Measurements from ENCODE around the gene CD4.
A peak's percentile ranks its signal among the peaks of the same experiment; 100 is the strongest.

Gene CD4

DNA sequence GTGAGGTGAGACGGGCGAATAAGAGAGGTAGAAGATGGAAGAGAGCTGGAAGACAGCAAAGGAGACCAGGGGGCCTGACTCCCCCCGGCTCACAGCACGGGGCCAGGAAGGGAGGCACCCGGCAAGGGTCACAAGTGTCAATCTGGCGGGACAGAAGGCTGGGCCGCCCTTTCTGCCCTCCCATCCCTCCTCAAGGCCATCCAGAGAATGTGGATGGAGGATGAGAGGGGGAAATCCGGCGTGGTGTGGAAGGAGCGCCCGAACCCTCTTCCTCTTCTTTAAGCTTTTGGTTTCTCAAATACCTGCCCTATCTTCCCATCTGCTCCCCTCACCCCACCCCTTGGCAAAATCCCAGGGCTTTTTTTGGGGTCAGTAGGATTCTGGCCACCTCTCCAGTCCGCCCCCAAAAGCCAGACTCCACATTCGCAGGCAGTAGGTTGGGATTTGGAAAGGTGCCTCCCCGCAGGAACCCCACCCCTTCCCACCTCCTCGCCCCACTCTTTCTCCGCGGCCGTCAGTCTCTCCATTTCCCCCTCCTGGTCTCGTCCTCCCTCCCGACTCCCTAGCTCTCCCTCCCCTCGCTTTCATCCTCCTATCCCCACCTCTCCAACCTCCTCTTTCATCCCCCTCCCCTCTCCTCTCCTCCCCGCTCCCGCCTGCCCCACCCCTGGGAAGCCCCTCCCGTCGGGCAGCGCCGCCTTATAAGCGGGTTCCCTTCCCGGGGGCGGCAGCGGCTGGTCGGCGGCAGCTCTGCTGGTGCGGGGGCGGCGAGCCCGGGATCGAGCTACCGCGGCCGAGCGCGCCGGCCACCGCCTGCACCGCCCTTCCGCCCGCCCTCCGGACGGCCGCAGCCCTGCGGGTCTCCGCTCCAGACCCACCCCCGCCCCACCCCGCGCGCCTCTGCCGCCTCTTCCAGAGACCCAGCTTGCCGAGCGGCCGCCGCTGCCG is 23.4 kb upstream of the CD4 start, which contains the start of gene PTMS:
TSS of gene PTMS (plus strand) at position 730 of the 948 bp plus-strand sequence. CDS start 343 bp downstream, outside the sequence.
- peak within 1 kb of the TSS; percentile 96 for H3K4me3 ChIP-seq (ENCODE audit: low read length)
- 1% methylated on average over 61 of the region's 63 CpGs for WGBS
- H3K27ac ChIP-seq (ENCODE audit: low read depth, low read length), result peak within 1 kb of the TSS; percentile 75
- peaks cover 16% of the 10 kb centered on the region for H3K36me3 ChIP-seq (ENCODE audit: insufficient read depth, low read length)
- H3K9ac ChIP-seq (ENCODE audit: low read depth, low read length), result peak within 1 kb of the TSS; percentile 77
- no peaks in the 10 kb centered on the region for H3K9me3 ChIP-seq (ENCODE audit: insufficient read depth, low read depth, low read length)
- H3K4me1 ChIP-seq (ENCODE audit: insufficient read depth, low read length), result peaks cover 35% of the 10 kb centered on the region
- no peaks in the 10 kb centered on the region for H3K27me3 ChIP-seq (ENCODE audit: insufficient read depth, low read length)

DNA sequence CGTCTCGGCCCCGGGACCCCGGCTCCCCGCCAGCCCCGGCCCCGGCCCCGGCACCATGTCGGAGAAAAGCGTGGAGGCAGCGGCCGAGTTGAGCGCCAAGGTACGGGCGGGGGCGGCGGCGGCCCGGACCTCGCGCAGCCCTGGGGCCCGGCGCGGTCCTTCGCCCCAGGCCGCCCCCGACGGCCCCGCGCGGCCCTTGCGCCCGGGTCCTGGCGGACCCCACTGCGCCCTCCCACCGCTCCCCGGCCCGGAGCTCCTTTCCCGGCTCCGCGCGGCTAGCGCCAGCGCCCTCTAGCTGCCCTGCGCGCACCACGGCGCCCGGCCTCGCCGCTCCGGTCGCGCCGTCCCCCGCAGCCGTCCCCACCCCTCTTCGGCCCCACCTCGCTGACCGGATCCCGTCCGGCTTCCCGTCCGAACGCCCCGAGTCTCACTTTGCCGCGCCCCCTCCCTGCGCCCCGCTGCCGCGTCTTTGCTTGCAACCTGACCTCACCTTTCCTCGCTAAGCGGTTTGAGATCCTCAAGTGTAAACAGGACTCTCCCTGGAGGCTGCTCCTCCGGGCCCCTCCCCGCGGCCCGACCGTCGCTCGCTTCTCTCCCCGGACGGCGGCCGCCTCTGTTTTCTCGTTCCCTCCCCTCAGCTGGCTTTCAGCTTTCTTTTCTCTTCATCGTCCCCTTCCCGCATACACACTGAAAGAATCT is 22.5 kb upstream of the CD4 start:
- Histone ChIP-seq H3K27ac (ENCODE audit: low read depth, low read length) (peak overlapping the region; percentile 75), H3K36me3 (ENCODE audit: insufficient read depth, low read length) (peaks cover 24% of the 10 kb centered on the region), H3K9ac (ENCODE audit: low read depth, low read length) (peak overlapping the region; percentile 77), H3K27me3 (ENCODE audit: insufficient read depth, low read length) (peaks cover 2% of the 10 kb centered on the region; the same call in 1 of the 2 replicates), H3K4me1 (ENCODE audit: insufficient read depth, low read length) (peaks cover 35% of the 10 kb centered on the region), H3K9me3 (ENCODE audit: insufficient read depth, low read depth, low read length) (no peaks in the 10 kb centered on the region), H3K4me3 (ENCODE audit: low read length) (peak overlapping the region; percentile 96)
- under 1% methylated on average over 88 of the region's 88 CpGs for WGBS

DNA sequence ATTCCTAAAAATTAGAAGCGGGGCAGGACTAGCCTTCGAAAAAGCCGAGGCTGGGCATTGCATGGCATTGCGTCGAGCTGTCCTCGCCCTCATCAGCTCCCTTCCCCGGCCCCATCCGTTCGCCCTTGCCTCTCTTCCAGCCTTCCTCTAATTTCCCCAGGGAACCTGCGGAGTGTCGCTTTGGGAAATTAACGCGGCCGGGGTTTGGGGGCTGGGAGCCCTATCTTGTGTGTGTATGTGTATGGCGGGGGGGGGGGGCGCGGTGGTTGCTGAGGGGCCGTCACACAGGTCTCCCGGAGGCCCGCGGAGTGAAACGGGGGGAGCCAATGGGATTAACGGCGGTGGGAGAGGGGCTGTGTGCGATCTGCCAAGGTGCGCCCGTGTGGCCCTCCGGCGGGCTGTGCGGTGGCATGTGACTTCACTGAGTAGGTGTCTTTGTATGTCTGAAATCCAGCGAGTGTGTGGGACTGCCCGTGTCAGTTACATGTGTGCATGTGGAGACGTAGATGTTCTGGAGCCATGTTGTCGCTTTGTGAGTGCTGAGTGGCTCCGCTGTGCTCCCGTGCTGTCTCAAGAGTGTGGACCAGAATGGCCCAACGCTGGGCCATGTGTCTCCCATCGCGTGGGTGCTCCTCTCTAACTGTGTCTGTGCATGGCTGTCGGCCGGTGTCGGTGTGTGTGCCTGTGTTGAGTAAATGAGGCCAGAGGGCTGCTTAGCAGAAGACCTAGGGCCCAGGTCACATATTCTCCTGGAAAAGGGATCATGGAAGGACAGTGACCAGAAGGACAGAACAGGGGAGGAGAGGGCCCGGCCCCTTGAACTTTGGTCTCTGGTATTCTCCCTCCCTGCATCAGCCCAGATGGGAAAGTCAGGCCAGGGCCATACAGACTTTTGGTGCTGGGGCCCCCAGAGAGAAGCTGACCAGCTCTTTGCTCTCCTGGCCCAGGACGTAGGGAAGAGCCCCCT is 21.7 kb upstream of the CD4 start:
- Histone ChIP-seq H3K9ac (ENCODE audit: low read depth, low read length) (peak overlapping the region; percentile 77), H3K9me3 (ENCODE audit: insufficient read depth, low read depth, low read length) (no peaks in the 10 kb centered on the region), H3K4me3 (ENCODE audit: low read length) (peak overlapping the region; percentile 96), H3K4me1 (ENCODE audit: insufficient read depth, low read length) (peaks cover 35% of the 10 kb centered on the region), H3K27ac (ENCODE audit: low read depth, low read length) (peak overlapping the region; percentile 75), H3K36me3 (ENCODE audit: insufficient read depth, low read length) (peaks cover 24% of the 10 kb centered on the region), H3K27me3 (ENCODE audit: insufficient read depth, low read length) (peaks cover 6% of the 10 kb centered on the region)
- 1% methylated on average over 41 of the region's 44 CpGs for WGBS

DNA sequence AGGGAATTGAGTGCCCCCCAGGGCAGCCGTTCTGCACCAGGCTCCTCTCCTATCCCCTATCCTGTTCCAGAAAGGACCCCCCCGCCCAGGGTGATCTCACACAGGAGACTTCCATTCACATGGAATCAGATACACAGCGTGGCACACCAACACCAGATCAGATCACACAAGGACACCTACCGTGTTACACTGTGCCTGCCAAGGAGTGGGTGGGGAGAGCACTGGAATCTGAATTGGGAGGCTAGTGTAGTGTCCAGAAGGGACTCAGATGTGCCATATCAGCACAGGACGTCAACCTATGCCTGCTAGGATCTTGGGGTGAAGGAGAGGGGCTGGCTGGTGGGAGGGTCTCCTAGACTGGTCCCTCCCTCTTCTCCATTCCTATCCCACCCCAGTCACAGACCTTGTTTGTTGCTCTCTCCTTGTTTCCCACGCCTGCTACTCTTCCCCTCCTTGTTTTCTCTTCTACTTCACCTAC is 20.9 kb upstream of the CD4 start:
- peak overlapping the region; percentile 60 for H3K9ac ChIP-seq (ENCODE audit: low read depth, low read length)
- no peaks in the 10 kb centered on the region for H3K9me3 ChIP-seq (ENCODE audit: insufficient read depth, low read depth, low read length)
- H3K4me1 ChIP-seq (ENCODE audit: insufficient read depth, low read length), result peaks cover 36% of the 10 kb centered on the region
- 7% methylated on average over 6 of the region's 6 CpGs for WGBS
- H3K36me3 ChIP-seq (ENCODE audit: insufficient read depth, low read length), result peaks cover 24% of the 10 kb centered on the region
- peaks cover 15% of the 10 kb centered on the region for H3K27me3 ChIP-seq (ENCODE audit: insufficient read depth, low read length)
- peak overlapping the region; percentile 96 for H3K4me3 ChIP-seq (ENCODE audit: low read length)
- H3K27ac ChIP-seq (ENCODE audit: low read depth, low read length), result peak overlapping the region; percentile 81

DNA sequence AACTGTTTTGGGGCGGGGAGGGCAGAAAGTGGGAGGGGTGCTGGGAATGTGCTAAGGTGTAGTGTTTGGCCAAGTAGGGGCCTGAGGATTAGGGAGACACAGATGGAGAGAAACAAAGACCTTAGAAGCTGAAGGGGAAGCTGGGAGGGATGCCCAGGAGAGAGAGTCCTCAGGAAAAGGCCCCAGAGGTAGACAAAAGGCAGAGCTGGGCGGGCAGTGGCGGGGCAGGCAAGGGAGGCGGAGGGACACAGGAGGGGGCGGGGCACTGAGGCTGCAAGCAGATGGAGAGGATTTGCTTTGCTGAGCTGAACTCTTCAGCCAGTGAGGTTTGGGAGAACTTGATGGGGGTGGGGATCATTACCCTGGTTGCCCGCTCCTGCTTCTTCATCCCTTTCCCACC is 20.3 kb upstream of the CD4 start:
- peak overlapping the region; percentile 96 for H3K4me3 ChIP-seq (ENCODE audit: low read length)
- 8% methylated on average over 5 of the region's 6 CpGs for WGBS
- peak overlapping the region; percentile 81 for H3K27ac ChIP-seq (ENCODE audit: low read depth, low read length)
- H3K9me3 ChIP-seq (ENCODE audit: insufficient read depth, low read depth, low read length), result no peaks in the 10 kb centered on the region
- H3K9ac ChIP-seq (ENCODE audit: low read depth, low read length), result peak overlapping the region; percentile 60
- H3K27me3 ChIP-seq (ENCODE audit: insufficient read depth, low read length), result peaks cover 20% of the 10 kb centered on the region
- H3K4me1 ChIP-seq (ENCODE audit: insufficient read depth, low read length), result peaks cover 32% of the 10 kb centered on the region
- peaks cover 24% of the 10 kb centered on the region for H3K36me3 ChIP-seq (ENCODE audit: insufficient read depth, low read length)

DNA sequence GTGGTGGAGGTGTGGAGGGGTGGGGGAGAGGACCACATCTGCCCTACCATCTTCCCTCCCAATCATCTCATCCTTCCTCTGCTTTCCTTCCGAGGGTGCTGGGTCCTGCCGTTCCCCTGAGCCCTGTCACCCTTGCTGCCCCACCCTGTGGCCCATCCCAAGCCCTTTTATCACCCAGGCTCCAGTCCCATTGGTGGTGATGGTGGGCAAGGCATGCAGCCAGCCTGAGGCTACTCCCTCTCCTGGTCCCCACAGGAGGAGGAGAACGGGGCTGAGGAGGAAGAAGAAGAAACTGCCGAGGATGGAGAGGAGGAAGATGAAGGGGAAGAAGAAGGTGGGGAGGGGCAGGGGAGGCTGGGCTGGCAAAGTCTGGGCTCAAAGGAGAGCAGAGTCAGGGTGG is 19.7 kb upstream of the CD4 start:
- Histone ChIP-seq H3K4me3 (ENCODE audit: low read length) (peak overlapping the region; percentile 96), H3K9me3 (ENCODE audit: insufficient read depth, low read depth, low read length) (no peaks in the 10 kb centered on the region), H3K27me3 (ENCODE audit: insufficient read depth, low read length) (peaks cover 27% of the 10 kb centered on the region), H3K27ac (ENCODE audit: low read depth, low read length) (no peak overlapping the region), H3K36me3 (ENCODE audit: insufficient read depth, low read length) (peaks cover 24% of the 10 kb centered on the region), H3K9ac (ENCODE audit: low read depth, low read length) (no peak overlapping the region), H3K4me1 (ENCODE audit: insufficient read depth, low read length) (peaks cover 31% of the 10 kb centered on the region)
- WGBS, result 84% methylated on average over 4 of the region's 4 CpGs

DNA sequence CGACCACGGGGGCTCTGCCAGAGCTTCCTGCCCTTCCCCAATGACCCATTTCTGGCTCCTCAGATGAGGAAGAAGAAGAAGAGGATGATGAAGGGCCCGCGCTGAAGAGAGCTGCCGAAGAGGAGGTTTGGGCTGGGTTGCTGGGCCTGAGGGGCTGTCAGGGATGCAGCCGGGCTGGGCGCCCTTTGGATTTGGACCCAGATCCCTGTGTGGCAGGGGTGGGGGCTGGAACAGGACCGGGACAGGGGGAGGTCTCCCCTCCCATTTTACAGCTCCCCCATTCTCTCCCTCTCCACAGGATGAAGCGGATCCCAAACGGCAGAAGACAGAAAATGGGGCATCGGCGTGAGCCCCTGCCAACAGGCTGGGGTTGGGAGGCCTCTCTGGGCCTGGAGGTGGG is 19.2 kb upstream of the CD4 start:
- H3K4me3 ChIP-seq (ENCODE audit: low read length), result no peak overlapping the region
- H3K9me3 ChIP-seq (ENCODE audit: insufficient read depth, low read depth, low read length), result no peaks in the 10 kb centered on the region
- peaks cover 24% of the 10 kb centered on the region for H3K36me3 ChIP-seq (ENCODE audit: insufficient read depth, low read length)
- H3K9ac ChIP-seq (ENCODE audit: low read depth, low read length), result no peak overlapping the region
- H3K27ac ChIP-seq (ENCODE audit: low read depth, low read length), result no peak overlapping the region
- H3K27me3 ChIP-seq (ENCODE audit: insufficient read depth, low read length), result peaks cover 30% of the 10 kb centered on the region
- peaks cover 26% of the 10 kb centered on the region for H3K4me1 ChIP-seq (ENCODE audit: insufficient read depth, low read length)
- 93% methylated on average over 11 of the region's 12 CpGs for WGBS

DNA sequence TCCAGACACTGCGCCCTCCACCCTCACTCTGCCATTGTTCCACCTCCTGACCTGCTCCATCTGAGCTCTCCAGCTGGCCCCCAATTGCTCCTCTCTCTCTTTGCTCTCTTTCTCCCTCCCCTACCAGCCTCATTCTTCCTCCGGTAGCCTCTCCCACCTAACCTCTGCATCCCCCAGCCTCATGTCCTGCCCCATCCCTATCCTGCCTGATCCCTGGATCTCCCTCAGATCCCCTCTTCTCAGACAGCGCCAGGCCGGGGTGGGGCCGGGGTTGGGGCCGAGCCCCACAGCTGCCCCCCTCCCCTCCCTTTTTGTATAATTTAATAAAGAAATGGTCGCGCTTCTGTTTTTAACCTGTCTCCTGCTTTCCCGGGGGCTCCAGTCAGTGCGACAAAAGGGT is 18.7 kb upstream of the CD4 start:
- H3K9ac ChIP-seq (ENCODE audit: low read depth, low read length), result no peak overlapping the region
- no peak overlapping the region for H3K4me3 ChIP-seq (ENCODE audit: low read length)
- H3K27ac ChIP-seq (ENCODE audit: low read depth, low read length), result no peak overlapping the region
- H3K4me1 ChIP-seq (ENCODE audit: insufficient read depth, low read length), result peaks cover 22% of the 10 kb centered on the region
- no peaks in the 10 kb centered on the region for H3K9me3 ChIP-seq (ENCODE audit: insufficient read depth, low read depth, low read length)
- H3K27me3 ChIP-seq (ENCODE audit: insufficient read depth, low read length), result peaks cover 31% of the 10 kb centered on the region
- peaks cover 24% of the 10 kb centered on the region for H3K36me3 ChIP-seq (ENCODE audit: insufficient read depth, low read length)
- WGBS, result 97% methylated on average over 9 of the region's 10 CpGs

DNA sequence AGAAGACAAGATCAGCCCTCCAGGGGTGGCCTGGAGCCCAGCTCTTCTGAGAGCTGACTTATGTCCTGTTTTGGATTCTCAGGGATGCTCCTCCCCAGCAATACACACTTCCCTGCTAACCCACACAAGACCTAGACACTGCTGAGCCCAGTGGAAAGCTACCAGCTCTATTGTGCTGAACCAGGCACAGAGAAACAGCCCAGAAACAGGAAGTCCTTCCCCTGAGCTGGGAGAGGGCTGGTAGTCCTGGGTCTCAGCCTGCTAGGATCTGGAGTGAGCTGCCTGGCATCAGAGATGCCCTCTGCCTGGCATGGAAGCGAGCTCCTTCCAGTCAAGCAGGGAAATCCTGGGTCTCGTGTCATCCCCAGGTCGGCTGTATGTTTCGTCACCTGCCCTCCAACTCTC is 18.2 kb upstream of the CD4 start:
- WGBS, result 97% methylated on average over 4 of the region's 4 CpGs
- H3K27ac ChIP-seq (ENCODE audit: low read depth, low read length), result no peak overlapping the region
- peaks cover 33% of the 10 kb centered on the region for H3K27me3 ChIP-seq (ENCODE audit: insufficient read depth, low read length)
- no peaks in the 10 kb centered on the region for H3K9me3 ChIP-seq (ENCODE audit: insufficient read depth, low read depth, low read length)
- peaks cover 24% of the 10 kb centered on the region for H3K36me3 ChIP-seq (ENCODE audit: insufficient read depth, low read length)
- H3K4me3 ChIP-seq (ENCODE audit: low read length), result no peak overlapping the region
- no peak overlapping the region for H3K9ac ChIP-seq (ENCODE audit: low read depth, low read length)
- H3K4me1 ChIP-seq (ENCODE audit: insufficient read depth, low read length), result peaks cover 22% of the 10 kb centered on the region

DNA sequence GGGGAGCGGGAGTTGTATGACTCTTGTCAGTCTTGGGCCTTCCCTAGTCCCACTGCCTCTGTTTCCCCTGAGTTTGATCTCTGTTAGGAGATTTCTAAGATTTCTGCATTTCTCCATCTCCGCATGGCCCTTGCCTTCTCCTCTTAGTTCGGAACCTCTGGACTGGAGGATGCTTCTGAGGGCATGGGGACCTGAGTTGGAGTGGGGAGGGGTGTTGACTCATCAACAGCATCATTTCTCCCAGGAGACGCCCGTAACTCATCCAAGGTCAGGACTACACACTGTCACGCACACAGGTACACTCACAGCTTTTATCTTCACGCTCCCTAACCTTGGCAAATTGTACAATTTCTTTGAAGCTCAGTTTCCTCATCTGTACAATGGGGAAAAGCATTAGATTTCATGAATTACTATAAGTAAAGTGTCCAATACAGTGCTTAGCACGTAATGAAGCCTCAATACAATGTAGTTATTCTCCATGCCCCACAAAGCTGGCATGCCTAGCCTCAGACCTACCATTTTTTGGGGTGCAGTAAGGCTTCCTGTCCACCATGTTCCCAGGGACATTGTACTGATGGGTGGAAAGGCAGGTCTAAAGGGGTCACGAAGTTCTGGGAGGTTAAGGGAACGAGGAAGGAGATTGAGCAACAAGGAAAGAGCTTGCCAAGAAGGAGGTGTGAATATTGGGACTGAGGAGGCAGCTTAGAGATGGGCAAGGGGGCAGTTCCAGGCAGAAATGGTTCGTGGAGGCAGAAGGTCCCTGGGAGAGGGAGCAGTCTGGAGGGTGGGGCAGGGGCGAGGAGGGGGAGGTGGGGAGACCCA is 17.6 kb upstream of the CD4 start:
- Histone ChIP-seq H3K27ac (ENCODE audit: low read depth, low read length) (no peak overlapping the region), H3K36me3 (ENCODE audit: insufficient read depth, low read length) (peaks cover 24% of the 10 kb centered on the region), H3K4me3 (ENCODE audit: low read length) (no peak overlapping the region), H3K27me3 (ENCODE audit: insufficient read depth, low read length) (peaks cover 35% of the 10 kb centered on the region), H3K4me1 (ENCODE audit: insufficient read depth, low read length) (peaks cover 22% of the 10 kb centered on the region), H3K9me3 (ENCODE audit: insufficient read depth, low read depth, low read length) (no peaks in the 10 kb centered on the region), H3K9ac (ENCODE audit: low read depth, low read length) (no peak overlapping the region)
- 87% methylated on average over 12 of the region's 12 CpGs for WGBS
